A673 (cell line): ENCODE data around the gene KCNQ1.

Experiments used
- CTCF ChIP-seq: fragments of 300-800, 200-600 bp; sonication (generic); conservative IDR thresholded peaks from 2 replicates; pipeline ENCODE4 v1.5.1; 2017; ENCODE audit warnings: low read depth, mild to moderate bottlenecking, antibody characterized with exemption, low read length, moderate library complexity, mixed read lengths
- EZH2 ChIP-seq: fragments of 200-600 bp; sonication (generic); IDR thresholded peaks from 2 replicates; pipeline ENCODE4 v1.6.1; 2017; ENCODE audit warnings: borderline replicate concordance, low read depth, mild to moderate bottlenecking, mixed read lengths, antibody characterized with exemption, low read length; ENCODE audit not compliant: poor library complexity, severe bottlenecking

DNA sequence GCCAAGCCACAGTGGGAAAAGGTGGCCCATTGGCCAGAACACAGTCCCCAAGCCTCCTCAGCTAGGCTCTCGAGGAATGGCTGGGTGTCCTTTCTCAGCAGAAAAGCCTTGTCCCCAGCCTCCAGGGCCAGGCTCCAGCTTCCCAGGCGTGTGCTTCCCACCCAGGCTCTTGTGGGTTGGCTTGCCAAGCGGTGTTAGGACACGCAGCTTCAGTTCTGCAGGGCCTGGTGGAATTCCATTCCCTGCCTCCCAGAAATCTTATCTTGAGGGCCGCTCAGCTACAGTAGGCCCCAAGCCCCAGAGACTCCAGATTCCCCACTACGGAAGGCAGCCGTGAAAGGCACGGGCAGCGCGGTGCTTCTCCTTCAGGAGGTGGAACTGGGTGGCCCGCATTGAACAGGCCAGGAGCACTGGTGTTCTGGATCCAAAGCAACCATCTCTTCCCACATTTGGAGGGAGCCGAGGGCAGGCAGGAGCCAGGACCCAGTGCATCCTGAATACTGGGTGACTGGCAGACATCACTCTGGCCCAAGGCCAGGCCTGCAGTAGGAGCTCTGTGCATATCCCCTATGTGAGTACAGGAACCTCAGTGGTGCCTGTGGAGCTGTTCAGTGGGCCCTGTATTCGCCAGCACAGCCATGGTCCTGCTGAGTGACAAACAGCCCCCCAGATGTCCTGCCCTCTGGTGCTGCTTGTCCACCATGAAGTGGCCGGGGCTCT is 271.7 kb downstream of the KCNQ1 start:
- TF ChIP-seq CTCF (no peak), EZH2 (no peak)
